ENCODE data around the gene FXYD4. TPM values are rescaled to one million over a fixed set of nuclear protein-coding genes. Genes with fewer than 3 reads are reported as not detected.
"Not testable (repeated sequence)": the region's sequence is repeated elsewhere in the genome, so short reads cannot be mapped to it uniquely, and the experiment has no call there.

FXYD4 gene
- total RNA-seq, 4 donors from 2014 or later = not detected

DNA sequence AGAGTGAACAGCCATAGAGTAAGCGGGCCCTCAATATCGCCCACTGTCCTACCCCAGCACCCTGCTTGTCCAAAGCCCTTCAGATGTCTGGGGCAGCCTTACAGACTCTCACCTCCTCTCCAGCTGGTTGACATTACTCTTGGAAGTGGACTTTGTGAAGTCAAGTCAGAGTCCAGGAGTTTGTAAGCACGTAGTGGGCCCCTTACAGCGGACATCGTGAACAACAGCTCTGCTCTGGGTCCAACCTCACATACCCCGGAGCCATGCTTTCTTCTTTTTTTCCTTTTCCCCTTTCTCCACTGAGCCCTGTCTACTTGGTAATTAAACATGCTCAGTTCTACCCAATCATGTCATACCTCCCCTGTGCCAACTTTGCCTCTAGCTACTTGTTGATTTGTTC lies 20.1 kb downstream of the FXYD4 start:
- Histone ChIP-seq H3K4me3 (no peak overlapping the region), H3K9me3 (no peaks in the 10 kb centered on the region), H3K27ac (no peak overlapping the region), H3K27me3 (no peaks in the 10 kb centered on the region), H3K36me3 (peaks cover 0 to 68% (median 28%) of the 10 kb centered on the region in 4 donors), H3K4me1 (peaks cover 11 to 33% (median 19%) of the 10 kb centered on the region in 4 donors)
- in situ Hi-C loops (cut with MboI; ENCODE audit: low pct_ligation_motif_present in 1 of 4, low pct_unique_long_range_greater_than_20kb in 1 of 4, low sequenced_read_pairs in 3 of 4) = no loop called here
- TF ChIP-seq EP300 (IDR thresholded peaks at IDR 0.05; ENCODE audit: low read depth) (no peak), POLR2A (IDR thresholded peaks at IDR 0.05) (no peak), POLR2AphosphoS5 (IDR thresholded peaks at IDR 0.05) (no peak)
- TF ChIP-seq, protein P1, sequence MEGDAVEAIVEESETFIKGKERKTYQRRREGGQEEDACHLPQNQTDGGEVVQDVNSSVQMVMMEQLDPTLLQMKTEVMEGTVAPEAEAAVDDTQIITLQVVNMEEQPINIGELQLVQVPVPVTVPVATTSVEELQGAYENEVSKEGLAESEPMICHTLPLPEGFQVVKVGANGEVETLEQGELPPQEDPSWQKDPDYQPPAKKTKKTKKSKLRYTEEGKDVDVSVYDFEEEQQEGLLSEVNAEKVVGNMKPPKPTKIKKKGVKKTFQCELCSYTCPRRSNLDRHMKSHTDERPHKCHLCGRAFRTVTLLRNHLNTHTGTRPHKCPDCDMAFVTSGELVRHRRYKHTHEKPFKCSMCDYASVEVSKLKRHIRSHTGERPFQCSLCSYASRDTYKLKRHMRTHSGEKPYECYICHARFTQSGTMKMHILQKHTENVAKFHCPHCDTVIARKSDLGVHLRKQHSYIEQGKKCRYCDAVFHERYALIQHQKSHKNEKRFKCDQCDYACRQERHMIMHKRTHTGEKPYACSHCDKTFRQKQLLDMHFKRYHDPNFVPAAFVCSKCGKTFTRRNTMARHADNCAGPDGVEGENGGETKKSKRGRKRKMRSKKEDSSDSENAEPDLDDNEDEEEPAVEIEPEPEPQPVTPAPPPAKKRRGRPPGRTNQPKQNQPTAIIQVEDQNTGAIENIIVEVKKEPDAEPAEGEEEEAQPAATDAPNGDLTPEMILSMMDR (IDR thresholded peaks at IDR 0.05) = no peak
- DNase-seq = no peak
- WGBS, 2 donors (ENCODE audit: low coverage in 1 of 2) = 80 to 91% methylated on average over 1 to 6 of the region's 6 CpGs
- intact Hi-C loops (cut with DNase I; ENCODE audit: low total_unique reads) = no loop called here

DNA sequence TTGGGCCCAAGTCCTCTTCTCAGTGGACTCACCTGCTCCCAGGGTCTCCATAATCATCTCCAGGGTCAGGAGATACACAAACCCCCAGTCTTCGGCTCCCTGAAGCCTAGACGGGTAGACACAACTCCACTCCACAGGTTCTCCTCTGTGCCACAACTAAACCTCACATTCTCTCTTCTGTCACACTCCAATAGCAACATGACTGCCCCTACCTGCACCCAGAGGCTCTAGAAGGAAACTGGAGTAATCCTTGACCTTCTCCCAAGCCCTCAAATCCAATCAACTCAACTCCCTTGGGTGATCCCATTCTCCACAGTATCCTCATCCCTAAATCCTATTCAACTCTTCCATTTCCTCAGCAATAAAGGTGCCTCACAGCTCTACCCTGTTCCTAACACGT lies 21.3 kb downstream of the FXYD4 start:
- no peak overlapping the region for H3K27ac ChIP-seq
- intact Hi-C loops (cut with DNase I; ENCODE audit: low total_unique reads) = no loop called here

DNA sequence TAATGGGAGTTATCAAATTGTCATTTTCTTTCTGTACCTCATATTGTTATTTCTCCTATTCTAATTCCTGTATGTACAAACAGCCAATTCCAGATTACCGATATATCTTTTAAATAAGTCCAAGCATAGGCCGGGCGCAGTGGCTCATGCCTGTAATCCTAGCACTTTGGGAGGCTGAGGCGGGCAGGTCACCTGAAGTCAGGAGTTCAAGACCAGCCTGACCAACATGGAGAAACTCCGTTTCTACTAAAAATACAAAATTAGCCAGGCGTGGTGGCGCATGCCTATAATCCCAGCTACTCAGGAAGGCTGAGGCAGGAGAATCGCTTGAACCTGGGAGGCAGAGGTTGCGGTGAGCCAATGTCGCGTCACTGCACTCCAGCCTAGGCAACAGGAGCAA lies 21.8 kb downstream of the FXYD4 start:
- peaks cover 11 to 42% (median 26%) of the 10 kb centered on the region in 4 donors for H3K4me1 ChIP-seq

More for the DNA sequence above, 21.3 kb downstream of the FXYD4 start:
- peaks cover 0 to 56% (median 22%) of the 10 kb centered on the region in 4 donors for H3K36me3 ChIP-seq
- no peaks in the 10 kb centered on the region for H3K9me3 ChIP-seq
- TF ChIP-seq POLR2A (IDR thresholded peaks at IDR 0.05) (no peak), POLR2AphosphoS5 (IDR thresholded peaks at IDR 0.05) (no peak), EP300 (IDR thresholded peaks at IDR 0.05; ENCODE audit: low read depth) (no peak)
- TF ChIP-seq, protein P1 (IDR thresholded peaks at IDR 0.05) = no peak
- no peak overlapping the region for H3K4me3 ChIP-seq
- in situ Hi-C loops (cut with MboI; ENCODE audit: low pct_ligation_motif_present in 1 of 4, low pct_unique_long_range_greater_than_20kb in 1 of 4, low sequenced_read_pairs in 3 of 4) = no loop called here
- H3K4me1 ChIP-seq = peaks cover 11 to 37% (median 21%) of the 10 kb centered on the region in 4 donors
- H3K27me3 ChIP-seq = no peaks in the 10 kb centered on the region
- DNase-seq = no peak
- 84 to 89% methylated on average over 3 of the region's 3 CpGs for WGBS, 2 donors (ENCODE audit: low coverage in 1 of 2)

DNA sequence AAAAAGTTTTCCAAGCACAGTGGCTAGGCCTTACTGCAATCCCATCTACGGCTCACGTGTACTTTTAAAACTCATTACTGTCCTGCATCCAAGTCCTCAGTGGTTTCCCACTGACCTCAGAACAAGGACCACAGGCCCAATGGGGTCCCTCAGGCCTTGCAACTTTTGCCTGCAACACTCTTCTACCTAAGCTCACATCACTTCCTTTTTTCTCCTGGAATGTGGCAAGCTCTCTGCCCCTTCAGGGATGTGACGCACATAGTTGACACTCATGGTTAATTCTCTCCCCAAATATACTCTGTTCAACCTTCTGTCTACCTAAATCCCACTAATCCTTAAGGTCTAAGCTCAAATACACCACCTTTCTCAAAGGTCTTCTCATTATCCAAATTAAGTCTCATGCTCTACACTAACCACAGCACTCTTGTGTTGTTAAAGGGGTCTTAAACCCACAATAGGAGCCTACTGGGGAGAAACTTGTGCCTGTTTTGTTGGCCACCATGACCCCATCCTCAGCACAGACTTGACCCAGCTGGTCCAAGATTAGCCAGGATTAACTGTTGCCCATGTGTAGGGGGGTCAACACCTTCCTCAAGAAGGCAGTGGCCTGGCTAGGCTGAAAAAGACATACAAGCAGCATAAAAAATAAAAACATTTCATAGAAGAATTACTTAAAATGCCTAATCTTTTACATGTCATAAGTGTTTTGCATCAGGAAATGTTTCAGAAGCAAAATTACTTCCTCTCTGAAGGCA lies 22.3 kb downstream of the FXYD4 start:
- no peak overlapping the region for H3K27ac ChIP-seq
- H3K27me3 ChIP-seq = no peaks in the 10 kb centered on the region
- H3K9me3 ChIP-seq = no peaks in the 10 kb centered on the region
- TF ChIP-seq, protein P1 (IDR thresholded peaks at IDR 0.05) = no peak
- no peak overlapping the region for H3K4me3 ChIP-seq
- peaks cover 0 to 46% (median 18%) of the 10 kb centered on the region in 4 donors for H3K36me3 ChIP-seq
- intact Hi-C loops (cut with DNase I; ENCODE audit: low total_unique reads) = no loop called here
- H3K4me1 ChIP-seq = peaks cover 16 to 48% (median 32%) of the 10 kb centered on the region in 4 donors
- in situ Hi-C loops (cut with MboI; ENCODE audit: low pct_ligation_motif_present in 1 of 4, low pct_unique_long_range_greater_than_20kb in 1 of 4, low sequenced_read_pairs in 3 of 4) = no loop called here
- WGBS, 2 donors (ENCODE audit: low coverage in 1 of 2) = 82 to 85% methylated on average over 3 of the region's 3 CpGs
- DNase-seq = no peak

More for the DNA sequence above, 21.8 kb downstream of the FXYD4 start:
- H3K9me3 ChIP-seq; H3K4me3 ChIP-seq; in situ Hi-C loops (cut with MboI; ENCODE audit: low pct_ligation_motif_present in 1 of 4, low pct_unique_long_range_greater_than_20kb in 1 of 4, low sequenced_read_pairs in 3 of 4); H3K27ac ChIP-seq; DNase-seq; intact Hi-C loops (cut with DNase I; ENCODE audit: low total_unique reads); H3K27me3 ChIP-seq: not testable (repeated sequence)
- 96 to 100% methylated on average over 1 to 11 of the region's 11 CpGs for WGBS, 2 donors (ENCODE audit: low coverage in 1 of 2)
- H3K36me3 ChIP-seq = peaks cover 0 to 51% (median 19%) of the 10 kb centered on the region in 4 donors

All from transverse colon (tissue), 4 donors.